Neural cell (in vitro differentiated cells): ENCODE measurements around the gene DGCR6. TPM values are rescaled to one million over a fixed set of nuclear protein-coding genes. Genes with fewer than 3 reads are reported as not detected.

ENCODE experiments used
- H2AFZ ChIP-seq: fragments of 200-600, 300-800 bp; sonication (generic), shearing (Covaris generic); 2 replicates; pipeline ENCODE4 v1.6.0; 2014; ENCODE audit warnings: low read depth, mild to moderate bottlenecking, antibody characterized with exemption, low read length, moderate library complexity
- H3F3A ChIP-seq: fragments of 200-600 bp; shearing (Covaris generic); 2 replicates; pipeline ENCODE4 v1.6.1; 2016; ENCODE audit warnings: mild to moderate bottlenecking, moderate library complexity, mixed read lengths, antibody characterized with exemption, low read length; ENCODE audit not compliant: insufficient read depth, poor library complexity, severe bottlenecking
- H3K27ac ChIP-seq: fragments of 200-600, 300-800 bp; sonication (generic), shearing (Covaris generic); 2 replicates; pipeline ENCODE4 v1.5.1; 2014; ENCODE audit warnings: mild to moderate bottlenecking, low read length, moderate library complexity
- H3K27me3 ChIP-seq: fragments of 300-800, 200-600 bp; sonication (generic), shearing (Covaris generic); 2 replicates; pipeline ENCODE4 v1.6.0; 2014; ENCODE audit warnings: mild to moderate bottlenecking, low read depth, low read length, moderate library complexity; ENCODE audit not compliant: insufficient read depth
- H3K36me3 ChIP-seq: fragments of 300-800, 200-600 bp; sonication (generic), shearing (Covaris generic); 2 replicates; pipeline ENCODE4 v1.5.1; 2014; ENCODE audit warnings: mild to moderate bottlenecking, antibody characterized with exemption, low read length, moderate library complexity; ENCODE audit not compliant: insufficient read depth
- H3K4me2 ChIP-seq: fragments of 300-800, 200-600 bp; sonication (generic), shearing (Covaris generic); 2 replicates; pipeline ENCODE4 v1.6.0; 2014; ENCODE audit warnings: mild to moderate bottlenecking, low read length
- H3K4me3 ChIP-seq: fragments of 300-800, 200-600 bp; sonication (generic), shearing (Covaris generic); 2 replicates; pipeline ENCODE4 v1.5.1; 2014; ENCODE audit warnings: mild to moderate bottlenecking, low read length, moderate library complexity
- H3K79me2 ChIP-seq: fragments of 200-600 bp; shearing (Covaris generic); replicated peaks from 2 replicates; pipeline ENCODE4 v1.6.0; 2014; ENCODE audit warnings: mild to moderate bottlenecking, low read length, moderate library complexity; ENCODE audit not compliant: insufficient read depth
- H3K9ac ChIP-seq: fragments of 300-800, 200-600 bp; sonication (generic), shearing (Covaris generic); 2 replicates; pipeline ENCODE4 v1.6.1; 2016; ENCODE audit warnings: mild to moderate bottlenecking, low read length, mixed read lengths
- H3K9me2 ChIP-seq: fragments of 200-600 bp; shearing (Covaris generic); 2 replicates; pipeline ENCODE4 v1.6.1; 2016; ENCODE audit warnings: mild to moderate bottlenecking, low read length, mixed read lengths; ENCODE audit not compliant: insufficient read depth
- H3K9me3 ChIP-seq: fragments of 200-600, 300-800 bp; sonication (generic), shearing (Covaris generic); 2 replicates; pipeline ENCODE4 v1.6.1; 2016; ENCODE audit warnings: mild to moderate bottlenecking, mixed run types, low read length, moderate library complexity, mixed read lengths
- H4K20me1 ChIP-seq: fragments of 200-600 bp; shearing (Covaris generic); 2 replicates; pipeline ENCODE4 v1.6.1; 2016; ENCODE audit warnings: mild to moderate bottlenecking, mixed run types; ENCODE audit not compliant: insufficient read depth
- CTCF ChIP-seq: fragments of 450-650 bp; IDR thresholded peaks from 2 replicates; pipeline ENCODE4 v1.5.1; 2014; ENCODE audit warnings: antibody characterized with exemption, mild to moderate bottlenecking, moderate library complexity; ENCODE audit not compliant: poor library complexity, severe bottlenecking
- EP300 ChIP-seq: fragments of 450-650 bp; conservative IDR thresholded peaks from 2 replicates; pipeline ENCODE4 v1.6.1; 2014; ENCODE audit warnings: antibody characterized with exemption, mild to moderate bottlenecking, moderate library complexity; ENCODE audit not compliant: poor library complexity, severe bottlenecking
- EZH2 ChIP-seq: fragments of 200-600, 300-800 bp; shearing (Covaris generic), sonication (generic); IDR thresholded peaks from 2 replicates; pipeline ENCODE4 v1.6.1; 2014; ENCODE audit warnings: antibody characterized with exemption, low read length, borderline replicate concordance, mild to moderate bottlenecking; ENCODE audit not compliant: insufficient read depth, poor library complexity, severe bottlenecking
- MXI1 ChIP-seq: fragments of 450-650 bp; conservative IDR thresholded peaks from 2 replicates; pipeline ENCODE4 v1.6.1; 2014; ENCODE audit warnings: antibody characterized with exemption, mild to moderate bottlenecking; ENCODE audit not compliant: poor library complexity, severe bottlenecking
- POLR2AphosphoS5 ChIP-seq: IDR thresholded peaks from 2 replicates; pipeline ENCODE4 v1.6.1; 2012
- RAD21 ChIP-seq: fragments of 450-650 bp; conservative IDR thresholded peaks from 2 replicates; pipeline ENCODE4 v1.6.1; 2014; ENCODE audit warnings: antibody characterized with exemption, mild to moderate bottlenecking, moderate library complexity
- REST ChIP-seq: IDR thresholded peaks from 2 replicates; pipeline ENCODE4 v1.6.1; 2012; ENCODE audit warnings: borderline replicate concordance
- SMC3 ChIP-seq: fragments of 450-650 bp; conservative IDR thresholded peaks from 2 replicates; pipeline ENCODE4 v1.6.1; 2014; ENCODE audit warnings: antibody characterized with exemption, mild to moderate bottlenecking, moderate library complexity; ENCODE audit not compliant: poor library complexity
- TAF1 ChIP-seq: IDR thresholded peaks from 2 replicates; pipeline ENCODE4 v1.6.1; 2012; ENCODE audit warnings: low read depth
- polyA plus RNA-seq: library from polyadenylated mRNA; depleted of rRNA; stranded (reverse); fragments of >200 nt; gene quantifications from 2 replicates; pipeline ENCODE4 v1.2.3, GENCODE V29; 2014

DGCR6 gene
- polyA plus RNA-seq, 1 donor from 2014 or later, result 8.9 TPM

GRCh38 chr22:18927573-18927972, 21.5 kb downstream of the DGCR6 start:
- H3K9ac ChIP-seq, result no peak overlapping the region
- no peaks in the 10 kb centered on the region for H3K36me3 ChIP-seq
- no peaks in the 10 kb centered on the region for H3K79me2 ChIP-seq
- H2AFZ ChIP-seq, result no peak overlapping the region
- no peaks in the 10 kb centered on the region for H3K9me3 ChIP-seq
- no peaks in the 10 kb centered on the region for H3K9me2 ChIP-seq
- no peak overlapping the region for H3K4me2 ChIP-seq
- no peaks in the 10 kb centered on the region for H3F3A ChIP-seq
- no peak overlapping the region for H3K27ac ChIP-seq
- no peak overlapping the region for H3K4me3 ChIP-seq
- no peaks in the 10 kb centered on the region for H3K27me3 ChIP-seq
- no peak for TF ChIP-seq CTCF
- TF ChIP-seq SMC3, result no peak
- TF ChIP-seq MXI1, result no peak
- TF ChIP-seq TAF1, result no peak
- TF ChIP-seq EP300, result no peak
- TF ChIP-seq EZH2, result no peak
- TF ChIP-seq RAD21, result no peak
- TF ChIP-seq REST, result no peak
- TF ChIP-seq POLR2AphosphoS5, result no peak
- no peaks in the 10 kb centered on the region for H4K20me1 ChIP-seq

- Histone ChIP-seq H3K9ac (no peak overlapping the region), H2AFZ (no peak overlapping the region), H3K9me3 (no peaks in the 10 kb centered on the region), H3K27ac (no peak overlapping the region), H3K4me3 (no peak overlapping the region), H3K27me3 (no peaks in the 10 kb centered on the region), H3K9me2 (no peaks in the 10 kb centered on the region), H3K79me2 (no peaks in the 10 kb centered on the region), H3K4me2 (no peak overlapping the region), H4K20me1 (no peaks in the 10 kb centered on the region), H3F3A (no peaks in the 10 kb centered on the region), H3K36me3 (no peaks in the 10 kb centered on the region)
- TF ChIP-seq MXI1 (no peak), EP300 (no peak)
Measured at GRCh38 chr22:18929459-18929858, 23.3 kb downstream of the DGCR6 start.
